ENCODE measurements around the gene CAMKV.

- TF ChIP-seq SUZ12 (IDR thresholded peaks at IDR 0.05; ENCODE audit: extremely low read depth, insufficient read depth, insufficient read length), result no peak
- no peak for TF ChIP-seq ZNF274 (IDR thresholded peaks at IDR 0.05; ENCODE audit: low read depth, low read length)
These were observed 14.3 kb upstream of the CAMKV start for GRCh38 chr3:49883998-49884397.

Data from NT2/D1 (cell line).